NCI-H1105 (cell line): ENCODE data around the gene LIX1.
"Not testable (repeated sequence)": the region's sequence is repeated elsewhere in the genome, so short reads cannot be mapped to it uniquely, and the experiment has no call there.

Source experiments
- DNase-seq: peaks from one replicate; lab custom pipeline; 2025; lab: John Stamatoyannopoulos, UW

Gene LIX1

DNA sequence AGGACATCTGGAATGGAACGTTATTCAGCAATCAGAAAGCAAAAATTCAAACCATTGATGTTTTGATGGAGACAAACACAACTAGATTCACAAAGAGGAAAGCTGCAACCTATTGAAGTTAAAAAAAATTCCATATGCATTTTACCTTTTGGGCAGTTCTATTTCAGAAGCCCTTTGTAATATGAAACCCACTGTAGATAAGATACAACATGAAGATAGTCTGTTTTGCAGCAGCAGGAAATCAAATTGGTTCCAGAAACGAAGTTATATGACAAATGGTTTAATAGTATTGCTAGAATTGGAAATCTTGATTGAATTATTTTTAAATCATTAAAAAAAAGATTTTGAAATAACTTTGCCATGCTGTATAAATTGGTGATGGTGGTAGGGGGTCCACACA, 872 bp downstream of the LIX1 start:
- DNase-seq = no peak

DNA sequence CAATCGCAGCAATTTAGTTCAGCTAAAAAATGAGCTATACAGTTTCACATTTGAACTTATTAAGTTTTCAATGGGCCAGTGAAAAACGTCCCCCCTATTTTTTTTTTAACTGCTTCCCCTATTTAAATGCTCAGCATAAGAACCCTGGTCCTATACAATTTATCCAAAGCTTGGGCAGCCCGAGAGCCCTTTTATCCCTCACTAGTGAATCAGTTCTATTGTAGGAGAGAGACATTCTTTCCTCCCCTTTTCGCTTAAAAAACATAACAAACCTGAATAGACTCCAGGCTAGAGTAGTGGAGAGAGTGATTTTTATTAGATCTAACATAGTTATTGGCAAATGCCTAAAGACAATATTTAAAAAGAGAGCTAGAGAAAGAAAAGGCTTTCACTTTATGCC, 1.4 kb downstream of the LIX1 start:
- DNase-seq = no peak

DNA sequence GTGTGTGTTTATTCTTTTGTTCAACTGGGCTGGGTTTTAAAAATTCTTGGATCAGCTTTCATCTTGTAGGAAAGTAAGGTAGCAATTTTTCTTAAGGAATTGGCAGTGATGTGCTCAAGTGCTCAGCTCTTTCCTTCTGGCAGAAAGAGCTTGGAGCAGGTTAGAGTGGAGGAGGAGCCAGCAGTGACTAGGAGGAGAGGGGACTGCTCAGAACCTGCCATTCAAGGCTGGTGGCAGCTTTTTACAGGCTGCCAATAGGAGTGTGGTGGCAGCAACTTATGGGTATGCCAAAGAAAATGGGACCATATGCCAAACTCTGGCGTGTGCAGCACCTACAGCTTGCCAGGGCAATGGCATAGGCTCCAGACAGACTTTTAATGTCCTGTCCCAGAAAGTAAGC, 2.2 kb downstream of the LIX1 start:
- not testable (repeated sequence) for DNase-seq

DNA sequence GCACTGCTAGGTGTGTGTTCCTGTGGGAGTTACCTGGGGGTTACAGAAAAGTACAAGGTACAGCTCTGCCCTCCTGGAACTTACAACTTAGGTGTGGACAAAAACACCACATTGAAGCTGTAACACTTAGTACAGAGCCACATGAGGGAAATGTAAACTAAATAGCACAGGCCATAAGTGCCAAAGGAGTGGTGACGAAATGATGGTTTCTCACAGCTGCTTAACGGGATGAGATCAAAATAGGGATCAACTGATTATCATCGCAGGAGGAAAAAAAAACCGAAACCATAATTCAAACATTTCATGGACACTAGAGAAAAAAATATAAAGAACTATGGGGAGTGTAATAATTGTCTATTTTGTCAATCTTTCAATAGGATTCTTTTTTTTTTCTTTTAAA, 5.9 kb downstream of the LIX1 start:
- DNase-seq = no peak

GRCh38 chr5:97135868-97136267, 6.5 kb downstream of the LIX1 start:
- no peak for DNase-seq

DNA sequence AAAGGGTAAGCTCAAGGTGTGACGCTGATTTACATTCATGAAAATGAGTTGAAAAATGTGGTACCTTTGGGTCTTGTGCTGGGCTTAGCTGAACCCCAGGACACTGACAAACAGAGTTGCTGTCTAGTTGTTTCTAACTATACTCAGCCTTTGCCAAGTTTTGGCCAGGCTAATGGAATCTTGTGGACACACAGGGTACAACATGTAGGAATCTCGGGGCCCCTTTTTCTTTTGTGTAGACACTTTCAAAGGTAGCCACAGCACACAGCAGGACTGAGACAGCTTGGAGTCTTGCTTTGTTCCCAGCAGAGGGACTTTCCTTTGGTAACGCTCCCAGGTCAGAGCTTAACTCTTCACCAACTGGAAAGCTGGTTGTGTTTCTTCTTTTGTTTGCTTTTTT, 7.8 kb downstream of the LIX1 start:
- no peak for DNase-seq

GRCh38 chr5:97133101-97133500, 9.3 kb downstream of the LIX1 start:
- no peak for DNase-seq

GRCh38 chr5:97131921-97132320, 10.5 kb downstream of the LIX1 start:
- DNase-seq = no peak

GRCh38 chr5:97131139-97131710, 11.2 kb downstream of the LIX1 start:
- DNase-seq = no peak

GRCh38 chr5:97127727-97128126, 14.7 kb downstream of the LIX1 start:
- DNase-seq = no peak

DNA sequence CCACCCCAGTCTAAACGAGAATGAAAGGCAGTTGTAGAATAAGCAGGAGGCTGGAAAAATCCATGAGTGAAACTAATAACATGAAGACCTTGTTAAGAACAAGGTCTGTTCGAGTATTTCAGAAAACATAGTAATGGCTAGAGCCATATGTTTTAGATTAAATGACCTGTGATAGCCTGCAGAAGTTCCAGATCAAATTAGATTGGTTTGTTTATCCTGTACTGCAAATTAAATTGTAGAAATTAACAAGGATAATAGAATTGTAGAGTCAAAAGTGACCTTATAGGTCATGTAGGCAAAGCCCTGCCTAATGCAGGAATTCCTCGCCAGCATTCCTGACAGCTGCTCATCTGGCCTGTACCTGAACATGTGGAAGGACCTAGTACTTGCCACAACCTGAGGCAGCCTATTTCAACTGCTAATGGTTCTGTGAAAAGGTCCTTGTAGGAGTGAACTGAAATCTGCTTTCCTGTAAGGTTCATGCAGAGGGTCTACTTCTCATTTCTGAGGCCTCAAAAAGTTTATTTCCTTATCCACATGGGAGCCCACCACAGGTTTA, 17.2 kb downstream of the LIX1 start:
- DNase-seq = no peak

GRCh38 chr5:97124335-97124734, 18.1 kb downstream of the LIX1 start:
- DNase-seq = no peak

- DNase-seq = no peak
These were observed 20.6 kb downstream of the LIX1 start for GRCh38 chr5:97121848-97122247.

DNA sequence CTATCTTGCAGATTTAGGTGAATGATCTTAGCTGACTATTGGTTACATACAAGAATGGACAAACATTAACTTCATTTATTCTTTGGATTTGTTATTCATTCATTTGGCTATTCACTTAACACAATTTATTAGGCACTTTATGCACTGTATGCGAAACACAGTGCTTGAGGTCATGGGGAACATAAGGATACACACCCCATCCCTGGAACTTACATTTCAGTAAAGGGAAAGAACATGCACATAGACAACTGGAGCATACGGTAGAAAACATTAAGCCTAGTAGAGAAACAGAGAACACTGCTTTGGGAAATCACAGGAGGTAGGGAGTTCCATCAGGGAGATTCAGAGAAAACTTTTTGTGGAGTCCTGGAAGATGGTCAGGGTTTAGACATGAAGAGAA, 22.2 kb downstream of the LIX1 start:
- DNase-seq = no peak

DNA sequence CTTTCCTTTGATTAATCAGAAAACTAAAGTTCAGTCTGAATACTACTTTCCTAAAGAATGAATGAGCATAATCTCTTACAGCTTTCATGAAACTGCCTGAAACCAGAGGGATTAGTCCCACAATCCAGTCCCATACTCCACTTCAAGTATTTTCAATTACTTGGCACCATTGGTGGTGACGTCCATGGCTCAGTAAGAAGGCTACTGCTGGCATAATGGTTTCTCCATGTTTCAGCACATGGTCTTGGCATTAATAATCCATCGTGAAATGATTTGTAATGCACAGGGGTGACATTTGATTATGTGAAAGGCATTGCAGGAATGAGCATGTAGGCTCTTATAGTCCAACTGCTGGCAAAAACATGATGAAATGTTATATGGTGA, 23.4 kb downstream of the LIX1 start:
- no peak for DNase-seq

GRCh38 chr5:97118261-97119006, 24.0 kb downstream of the LIX1 start:
- no peak for DNase-seq

DNA sequence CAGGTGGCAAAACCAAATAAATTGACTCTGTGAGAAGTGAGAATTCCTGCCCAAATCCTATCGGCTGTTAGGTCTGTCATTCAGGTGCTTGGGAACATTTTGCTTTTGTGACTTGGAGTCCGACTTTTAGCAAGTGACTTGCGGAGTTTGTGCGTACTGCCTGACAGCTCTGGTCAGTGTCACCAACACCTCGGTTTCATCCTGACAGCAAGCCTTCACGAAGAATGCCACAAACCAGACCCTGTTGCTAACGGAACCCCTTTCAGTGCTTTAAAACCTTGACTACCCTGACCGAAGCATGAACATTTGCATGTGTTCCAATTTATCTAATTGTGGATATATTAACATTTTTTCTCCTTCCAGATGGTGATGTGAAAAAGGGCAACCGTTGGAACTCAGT, 26.5 kb downstream of the LIX1 start:
- DNase-seq = no peak

GRCh38 chr5:97112230-97112629, 30.2 kb downstream of the LIX1 start:
- DNase-seq = no peak

GRCh38 chr5:97111616-97112015, 30.8 kb downstream of the LIX1 start:
- no peak for DNase-seq

- no peak for DNase-seq
These were observed 31.4 kb downstream of the LIX1 start for GRCh38 chr5:97111004-97111403.

DNA sequence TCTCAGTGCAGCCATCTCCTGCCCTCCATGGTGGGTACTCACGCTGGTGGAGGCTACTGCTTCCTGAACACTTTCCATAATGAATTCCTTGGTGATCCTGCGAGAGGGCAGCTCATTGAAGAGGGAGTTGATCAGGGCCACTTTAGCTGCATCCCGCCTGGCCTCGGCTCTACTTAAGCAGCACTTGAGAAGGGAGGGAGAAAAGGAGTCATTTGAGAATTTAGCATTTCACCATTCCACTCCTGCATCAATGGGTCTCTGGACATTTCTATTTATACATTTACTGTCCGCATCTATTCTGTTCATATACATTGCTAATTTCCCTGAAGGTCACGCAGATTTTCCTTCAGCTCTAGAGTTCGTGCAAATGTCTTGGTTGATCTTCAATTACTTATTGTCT, 35.1 kb downstream of the LIX1 start:
- no peak for DNase-seq

DNA sequence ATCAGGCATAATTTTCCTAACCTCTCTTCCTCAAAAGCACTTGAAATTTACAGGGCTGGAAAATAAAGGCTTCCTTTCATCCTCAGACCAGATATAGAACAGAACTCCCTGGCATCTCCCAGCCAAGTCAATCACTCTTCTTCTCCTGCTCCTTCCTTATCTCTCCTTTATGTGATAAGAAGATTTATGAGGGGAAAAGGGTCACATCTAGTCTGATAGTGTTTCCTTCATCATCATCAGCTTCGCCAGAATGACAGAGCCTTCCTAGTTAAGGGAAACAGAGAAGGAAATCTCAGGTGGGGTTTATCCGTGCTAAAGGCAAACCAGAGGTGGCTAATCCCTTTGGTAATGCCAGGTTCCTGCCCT, 36.2 kb downstream of the LIX1 start:
- DNase-seq = no peak

GRCh38 chr5:97105501-97106215, 36.8 kb downstream of the LIX1 start:
- DNase-seq = no peak
